CD14-positive monocyte (primary cell): Measurements from ENCODE around the gene OVOL3. TPM values are rescaled to one million over a fixed set of nuclear protein-coding genes. Genes with fewer than 3 reads are reported as not detected.

Source experiments
- DNase-seq, 3 donors: peaks; one replicate each; pipeline ENCODE4 v3.0.0-alpha.2; 2011 to 2022
- H2AFZ ChIP-seq: 2 replicates; pipeline ENCODE4 v1.6.0; 2012; ENCODE audit warnings: mild to moderate bottlenecking, low read depth, low read length, inconsistent platforms; ENCODE audit not compliant: insufficient read depth, poor library complexity, severe bottlenecking
- H3K27ac ChIP-seq, 2 donors: 1 replicate in 1 of 2; 2 replicates in 1 of 2; pipeline ENCODE4 v1.5.1; 2012 to 2013; ENCODE audit warnings: low read length in 2 of 2, control low read depth in 1 of 2, inconsistent platforms in 1 of 2, low read depth in 1 of 2, mild to moderate bottlenecking in 1 of 2
- H3K27me3 ChIP-seq, 2 donors: one replicate each; pipeline versions ENCODE4 v1.6.0 to v1.6.1; 2011 to 2013; ENCODE audit warnings: low read length in 2 of 2; ENCODE audit not compliant: control insufficient read depth in 2 of 2, insufficient read depth in 2 of 2
- H3K36me3 ChIP-seq, 2 donors: replicated peaks in 1 of 2; 1 replicate in 1 of 2; 2 replicates in 1 of 2; pipeline versions ENCODE4 v1.5.1 to v1.6.1; 2012 to 2013; ENCODE audit warnings: low read length in 2 of 2, control low read depth in 1 of 2, inconsistent platforms in 1 of 2, mild to moderate bottlenecking in 1 of 2; ENCODE audit not compliant: insufficient read depth in 2 of 2, control insufficient read depth in 1 of 2
- H3K4me1 ChIP-seq, 2 donors: 1 replicate in 1 of 2; 2 replicates in 1 of 2; pipeline versions ENCODE4 v1.5.1 to v1.6.1; 2012 to 2013; ENCODE audit warnings: low read length in 2 of 2, control low read depth in 1 of 2, inconsistent platforms in 1 of 2, mild to moderate bottlenecking in 1 of 2, moderate library complexity in 1 of 2; ENCODE audit not compliant: insufficient read depth in 2 of 2, control insufficient read depth in 1 of 2
- H3K4me2 ChIP-seq: replicated peaks from 2 replicates; pipeline ENCODE3; 2012; ENCODE audit warnings: low read length, moderate library complexity, mild to moderate bottlenecking; ENCODE audit not compliant: poor library complexity, severe bottlenecking; ENCODE audit errors: extremely low read depth
- H3K4me3 ChIP-seq, 3 experiments: fragments of 200-600 bp in 1 of 3; sonication (generic) in 1 of 3; replicated peaks in 1 of 3; 1 replicate in 2 of 3; 2 replicates in 1 of 3; pipeline ENCODE4 v1.5.1; 2011 to 2013; ENCODE audit warnings: low read length in 3 of 3, mild to moderate bottlenecking in 3 of 3, control low read depth in 2 of 3, low read depth in 2 of 3, inconsistent platforms in 1 of 3, moderate library complexity in 1 of 3
- H3K79me2 ChIP-seq: 2 replicates; pipeline ENCODE4 v1.6.0; 2012; ENCODE audit warnings: mild to moderate bottlenecking, control low read depth, inconsistent platforms, low read length, moderate library complexity; ENCODE audit not compliant: insufficient read depth
- H3K9ac ChIP-seq: 2 replicates; pipeline ENCODE4 v1.6.0; 2017; ENCODE audit warnings: low read length, mild to moderate bottlenecking; ENCODE audit not compliant: insufficient read depth, poor library complexity, severe bottlenecking
- H3K9me3 ChIP-seq, 2 donors: replicated peaks in 1 of 2; 1 replicate in 1 of 2; 2 replicates in 1 of 2; pipeline versions ENCODE4 v1.5.1 to v1.6.1; 2012 to 2013; ENCODE audit warnings: low read length in 2 of 2, control low read depth in 1 of 2; ENCODE audit not compliant: control insufficient read depth in 1 of 2, insufficient read depth in 1 of 2
- H4K20me1 ChIP-seq: 2 replicates; pipeline ENCODE4 v1.6.0; 2012; ENCODE audit warnings: mild to moderate bottlenecking, low read length, control low read depth, moderate library complexity; ENCODE audit not compliant: insufficient read depth
- H3K27ac Mint-ChIP-seq, 7 donors: one replicate each; pipeline ENCODE4 v1.8.0; 2020; ENCODE audit warnings: mild to moderate bottlenecking in 7 of 7, mixed read lengths in 7 of 7, moderate library complexity in 6 of 7, inconsistent platforms in 2 of 7
- H3K27me3 Mint-ChIP-seq, 3 donors: one replicate each; pipeline ENCODE4 v1.8.0; 2021 to 2022; ENCODE audit warnings: low read depth in 3 of 3, mild to moderate bottlenecking in 3 of 3, mixed read lengths in 3 of 3, moderate library complexity in 3 of 3, inconsistent platforms in 1 of 3
- H3K36me3 Mint-ChIP-seq, 2 donors: one replicate each; pipeline ENCODE4 v1.8.0; 2020; ENCODE audit warnings: mixed read lengths in 2 of 2, inconsistent platforms in 1 of 2, mild to moderate bottlenecking in 1 of 2
- H3K4me1 Mint-ChIP-seq: one replicate; pipeline ENCODE4 v1.8.0; 2020; ENCODE audit warnings: mild to moderate bottlenecking, mixed read lengths
- H3K4me3 Mint-ChIP-seq, 2 donors: one replicate each; pipeline ENCODE4 v1.8.0; 2020; ENCODE audit warnings: mild to moderate bottlenecking in 2 of 2, mixed read lengths in 2 of 2, moderate library complexity in 1 of 2
- H3K9me3 Mint-ChIP-seq, 7 donors: one replicate each; pipeline ENCODE4 v1.8.0; 2020 to 2022; ENCODE audit warnings: mixed read lengths in 7 of 7, mild to moderate bottlenecking in 6 of 7, moderate library complexity in 6 of 7, inconsistent platforms in 2 of 7
- CTCF ChIP-seq: fragments of 200-600 bp; IDR thresholded peaks from one replicate; pipeline ENCODE4 v1.8.0; 2022; ENCODE audit warnings: antibody characterized with exemption, mild to moderate bottlenecking
- WGBS: methylation state at CpG from one replicate; pipeline ENCODE4 v1.1.5; 2013; ENCODE audit warnings: missing lambda C conversion rate; ENCODE audit not compliant: insufficient coverage; 5-methylcytosine and 5-hydroxymethylcytosine counted together
- intact Hi-C, 2 donors: fragments of 100-400 bp; cut with micrococcal nuclease; formaldehyde crosslinking; loops; one replicate each; pipeline versions ENCODE4 v1.15.0 to v1.15.1; 2023
- polyA plus RNA-seq, 3 donors: library from polyadenylated mRNA; depleted of rRNA in 1 of 3; unstranded in 2 of 3; stranded (reverse) in 1 of 3; fragments of 300-500 nt in 2 of 3; fragments of >200 nt in 1 of 3; fragmentation: Illumina TruSeq in 2 of 3; gene quantifications; 1 replicate in 2 of 3; 2 replicates in 1 of 3; pipeline ENCODE4 v1.2.3, GENCODE V29; 2012 to 2021

OVOL3 gene
- polyA plus RNA-seq, 3 donors = not detected

- Mint-ChIP-seq H3K36me3 (peaks cover 50 to 95% of the 10 kb centered on the region in 2 donors), H3K27me3 (peaks cover 0 to 2% (median 0%) of the 10 kb centered on the region in 3 donors), H3K9me3 (no peaks in the 10 kb centered on the region), H3K4me1 (no peaks in the 10 kb centered on the region), H3K4me3 (no peak overlapping the region), H3K27ac (peak overlapping the region in 2 of 7 donors; percentile 19 to 66)
- no peaks in the 10 kb centered on the region for H3K9me3 ChIP-seq
- 100% methylated on average over 1 of the region's 5 CpGs for WGBS
- DNase-seq = no peak
- intact Hi-C loops = no loop called here
- no peaks in the 10 kb centered on the region for H4K20me1 ChIP-seq
- H3K4me2 ChIP-seq = no peak overlapping the region
- H3K4me3 ChIP-seq = no peak overlapping the region
- H3K36me3 ChIP-seq = peaks cover 49 to 87% of the 10 kb centered on the region in 2 donors
- H3K27ac ChIP-seq = no peak overlapping the region
- H3K4me1 ChIP-seq = no peaks in the 10 kb centered on the region
- H3K79me2 ChIP-seq = no peaks in the 10 kb centered on the region
- no peak overlapping the region for H3K9ac ChIP-seq
- no peak overlapping the region for H2AFZ ChIP-seq
- no peak for TF ChIP-seq CTCF
- no peaks in the 10 kb centered on the region for H3K27me3 ChIP-seq
Observed at GRCh38 chr19:36089847-36090246, 21.1 kb upstream of the OVOL3 start.

GRCh38 chr19:36090910-36091695, 19.8 kb upstream of the OVOL3 start:
- no peaks in the 10 kb centered on the region for H3K4me1 ChIP-seq
- no peak overlapping the region for H2AFZ ChIP-seq
- no peaks in the 10 kb centered on the region for H3K79me2 ChIP-seq
- no peaks in the 10 kb centered on the region for H3K4me1 Mint-ChIP-seq
- H3K9ac ChIP-seq = no peak overlapping the region
- H3K27ac Mint-ChIP-seq = peak overlapping the region in 3 of 7 donors; percentile 6 to 38 (median 23)
- H3K4me3 ChIP-seq = no peak overlapping the region
- H3K4me2 ChIP-seq = no peak overlapping the region
- no peak for TF ChIP-seq CTCF
- 96% methylated on average over 11 of the region's 13 CpGs for WGBS
- H4K20me1 ChIP-seq = no peaks in the 10 kb centered on the region
- no peak for DNase-seq
- no peak overlapping the region for H3K27ac ChIP-seq
- H3K27me3 ChIP-seq = no peaks in the 10 kb centered on the region
- H3K36me3 Mint-ChIP-seq = peaks cover 49 to 95% of the 10 kb centered on the region in 2 donors
- H3K9me3 Mint-ChIP-seq = no peaks in the 10 kb centered on the region
- no peak overlapping the region for H3K4me3 Mint-ChIP-seq
- no peaks in the 10 kb centered on the region for H3K9me3 ChIP-seq
- intact Hi-C loops = no loop called here
- peaks cover 0 to 2% (median 0%) of the 10 kb centered on the region in 3 donors for H3K27me3 Mint-ChIP-seq
- peaks cover 43 to 88% of the 10 kb centered on the region in 2 donors for H3K36me3 ChIP-seq
